ENCODE data around the gene TBC1D24. TPM values are rescaled to one million over a fixed set of nuclear protein-coding genes. Genes with fewer than 3 reads are reported as not detected.
A peak's percentile ranks its signal among the peaks of the same experiment; 100 is the strongest.
"Not testable (repeated sequence)": the region's sequence is repeated elsewhere in the genome, so short reads cannot be mapped to it uniquely, and the experiment has no call there.

Gene TBC1D24
- total RNA-seq, 4 donors from 2014 or later, result 0.59 to 21.6 (median 4.6) TPM

GRCh38 chr16:2532494-2533141 lies 57.7 kb downstream of the TBC1D24 start:
- no peaks in the 10 kb centered on the region for H3K36me3 ChIP-seq
- no peaks in the 10 kb centered on the region for H3K27me3 ChIP-seq
- peak overlapping the region; percentile 92 to 96 for H3K27ac ChIP-seq
- no peaks in the 10 kb centered on the region for H3K9me3 ChIP-seq
- TF ChIP-seq POLR2A (IDR thresholded peaks at IDR 0.05) (no peak), CTCF (IDR thresholded peaks at IDR 0.05) (peak in 1 of 4 experiments; percentile 14)
- intact Hi-C loops (cut with DNase I; ENCODE audit: low total_unique reads), result no loop called here
- peak overlapping the region; percentile 64 to 76 for H3K4me3 ChIP-seq
- DNase-seq, result peak; percentile 73 to 84
- no peaks in the 10 kb centered on the region for H3K4me1 ChIP-seq

- H3K4me1 ChIP-seq; H3K27me3 ChIP-seq; intact Hi-C loops (cut with DNase I; ENCODE audit: low total_unique reads); H3K36me3 ChIP-seq; H3K9me3 ChIP-seq: not testable (repeated sequence)
- H3K4me3 ChIP-seq, result peak overlapping the region; percentile 64 to 76
- H3K27ac ChIP-seq, result peak overlapping the region; percentile 92 to 96
- DNase-seq, result peak in 1 of 2 donors; percentile 15
These were observed 58.3 kb downstream of the TBC1D24 start for GRCh38 chr16:2533142-2533755.

- Histone ChIP-seq H3K27ac (no peak overlapping the region), H3K36me3 (no peaks in the 10 kb centered on the region), H3K4me1 (peaks cover under 1 to 1% of the 10 kb centered on the region in 2 donors), H3K4me3 (no peak overlapping the region), H3K9me3 (no peaks in the 10 kb centered on the region), H3K27me3 (no peaks in the 10 kb centered on the region)
- intact Hi-C loops (cut with DNase I; ENCODE audit: low total_unique reads), result no loop called here
- DNase-seq, result no peak
- no peak for TF ChIP-seq POLR2A (IDR thresholded peaks at IDR 0.05)
- TF ChIP-seq CTCF (IDR thresholded peaks at IDR 0.05), result no peak
These were observed 59.0 kb downstream of the TBC1D24 start for GRCh38 chr16:2533912-2534311.

GRCh38 chr16:2534335-2534734 lies 59.4 kb downstream of the TBC1D24 start:
- H3K36me3 ChIP-seq; H3K27ac ChIP-seq; H3K9me3 ChIP-seq; H3K4me1 ChIP-seq; DNase-seq; H3K4me3 ChIP-seq; H3K27me3 ChIP-seq; intact Hi-C loops (cut with DNase I; ENCODE audit: low total_unique reads): not testable (repeated sequence)

- no peak for TF ChIP-seq POLR2A (IDR thresholded peaks at IDR 0.05)
- TF ChIP-seq CTCF (IDR thresholded peaks at IDR 0.05), result no peak
- intact Hi-C loops (cut with DNase I; ENCODE audit: low total_unique reads), result no loop called here
- H3K4me1 ChIP-seq, result peaks cover 7 to 10% of the 10 kb centered on the region in 2 donors
- no peaks in the 10 kb centered on the region for H3K9me3 ChIP-seq
- peak; percentile 57 to 69 for DNase-seq
- H3K4me3 ChIP-seq, result no peak overlapping the region
- H3K27me3 ChIP-seq, result no peaks in the 10 kb centered on the region
- H3K27ac ChIP-seq, result peak overlapping the region; percentile 27 to 45
- no peaks in the 10 kb centered on the region for H3K36me3 ChIP-seq
These were observed 60.7 kb downstream of the TBC1D24 start for GRCh38 chr16:2535625-2536013.
